ENCODE measurements around the gene PNMA6A. TPM values are rescaled to one million over a fixed set of nuclear protein-coding genes. Genes with fewer than 3 reads are reported as not detected.
"Not testable (repeated sequence)": the region's sequence is repeated elsewhere in the genome, so short reads cannot be mapped to it uniquely, and the experiment has no call there.

The PNMA6A gene
- total RNA-seq, 1 donor from 2014 or later = 1.4 TPM

GRCh38 chrX:153074262-153074899 is 2.1 kb downstream of the PNMA6A start:
- TF ChIP-seq CTCF (IDR thresholded peaks at IDR 0.05; ENCODE audit: borderline replicate concordance) = no peak
- no peaks in the 10 kb centered on the region for H3K4me1 ChIP-seq
- intact Hi-C loops (cut with micrococcal nuclease) = no loop called here
- DNase-seq = no peak
- no peaks in the 10 kb centered on the region for H3K27me3 ChIP-seq (ENCODE audit: low read depth)
- H3K27ac ChIP-seq (replicated peaks) = no peak overlapping the region
- no peaks in the 10 kb centered on the region for H3K36me3 ChIP-seq
- H3K4me3 ChIP-seq = no peak overlapping the region
- H3K9me3 ChIP-seq (replicated peaks) = no peaks in the 10 kb centered on the region

GRCh38 chrX:153074935-153075334 is 2.7 kb downstream of the PNMA6A start:
- TF ChIP-seq CTCF (IDR thresholded peaks at IDR 0.05; ENCODE audit: borderline replicate concordance) = no peak
- H3K4me3 ChIP-seq = no peak overlapping the region
- H3K27me3 ChIP-seq (ENCODE audit: low read depth) = no peaks in the 10 kb centered on the region
- no peaks in the 10 kb centered on the region for H3K9me3 ChIP-seq (replicated peaks)
- no peak overlapping the region for H3K27ac ChIP-seq (replicated peaks)
- H3K36me3 ChIP-seq = no peaks in the 10 kb centered on the region
- DNase-seq = no peak
- intact Hi-C loops (cut with micrococcal nuclease) = no loop called here
- H3K4me1 ChIP-seq = no peaks in the 10 kb centered on the region

DNA sequence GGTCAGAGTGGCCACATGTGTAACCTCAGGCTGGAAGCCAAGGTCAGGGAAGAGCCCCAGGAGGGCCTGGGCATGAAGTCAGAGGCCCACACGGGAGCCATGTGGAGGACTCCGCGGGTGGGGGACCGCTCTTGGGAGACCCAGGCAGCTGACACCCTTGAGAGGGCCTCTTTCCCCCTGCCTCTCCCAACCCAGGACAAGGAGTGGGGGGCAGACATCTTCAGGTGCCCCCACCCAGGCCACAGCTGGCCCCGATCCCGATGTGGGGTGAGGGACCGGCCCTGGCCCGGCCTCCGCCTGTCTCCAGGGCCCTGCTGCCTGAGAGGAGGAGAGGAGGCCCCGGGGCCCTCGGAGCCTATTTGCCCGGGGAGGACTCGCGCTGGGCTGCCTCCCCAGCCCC is 3.1 kb downstream of the PNMA6A start:
- Histone ChIP-seq H3K27me3 (ENCODE audit: low read depth) (no peaks in the 10 kb centered on the region), H3K4me3 (no peak overlapping the region), H3K36me3 (no peaks in the 10 kb centered on the region), H3K27ac (replicated peaks) (no peak overlapping the region), H3K4me1 (no peaks in the 10 kb centered on the region), H3K9me3 (replicated peaks) (no peaks in the 10 kb centered on the region)
- no peak for TF ChIP-seq CTCF (IDR thresholded peaks at IDR 0.05; ENCODE audit: borderline replicate concordance)
- no peak for DNase-seq
- intact Hi-C loops (cut with micrococcal nuclease) = no loop called here

GRCh38 chrX:153077437-153078135 is 5.3 kb downstream of the PNMA6A start:
- H3K27me3 ChIP-seq (ENCODE audit: low read depth); H3K9me3 ChIP-seq (replicated peaks); H3K36me3 ChIP-seq; DNase-seq; H3K4me1 ChIP-seq; H3K27ac ChIP-seq (replicated peaks); H3K4me3 ChIP-seq; intact Hi-C loops (cut with micrococcal nuclease): not testable (repeated sequence)

GRCh38 chrX:153083238-153083923 is 11.1 kb downstream of the PNMA6A start:
- H3K4me3 ChIP-seq; H3K36me3 ChIP-seq; intact Hi-C loops (cut with micrococcal nuclease); H3K27me3 ChIP-seq (ENCODE audit: low read depth); DNase-seq; H3K27ac ChIP-seq (replicated peaks); H3K4me1 ChIP-seq; H3K9me3 ChIP-seq (replicated peaks): not testable (repeated sequence)

DNA sequence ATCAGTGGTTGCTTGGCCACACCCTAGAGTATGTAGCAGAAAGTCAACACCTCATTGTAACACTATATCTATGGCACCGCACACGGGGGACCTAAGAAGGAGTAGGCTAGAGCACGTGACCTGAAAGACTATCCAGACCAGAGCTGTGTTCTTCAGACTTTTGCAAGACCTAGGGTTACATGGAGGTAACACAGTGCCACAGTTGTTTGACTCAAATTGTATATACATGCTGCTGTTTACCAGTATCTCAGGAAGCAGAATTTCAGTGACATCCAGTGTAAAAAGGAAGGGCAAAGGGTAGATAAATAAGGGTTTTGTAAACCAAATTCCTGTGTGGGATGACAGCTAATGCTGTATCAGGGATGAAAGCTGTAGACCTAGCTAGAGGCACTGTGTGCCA is 30.2 kb downstream of the PNMA6A start:
- Histone ChIP-seq H3K4me3 (no peak overlapping the region), H3K27ac (replicated peaks) (no peak overlapping the region), H3K27me3 (ENCODE audit: low read depth) (no peaks in the 10 kb centered on the region), H3K9me3 (replicated peaks) (no peaks in the 10 kb centered on the region), H3K4me1 (no peaks in the 10 kb centered on the region), H3K36me3 (no peaks in the 10 kb centered on the region)
- no peak for DNase-seq
- no peak for TF ChIP-seq CTCF (IDR thresholded peaks at IDR 0.05; ENCODE audit: borderline replicate concordance)
- intact Hi-C loops (cut with micrococcal nuclease) = no loop called here

DNA sequence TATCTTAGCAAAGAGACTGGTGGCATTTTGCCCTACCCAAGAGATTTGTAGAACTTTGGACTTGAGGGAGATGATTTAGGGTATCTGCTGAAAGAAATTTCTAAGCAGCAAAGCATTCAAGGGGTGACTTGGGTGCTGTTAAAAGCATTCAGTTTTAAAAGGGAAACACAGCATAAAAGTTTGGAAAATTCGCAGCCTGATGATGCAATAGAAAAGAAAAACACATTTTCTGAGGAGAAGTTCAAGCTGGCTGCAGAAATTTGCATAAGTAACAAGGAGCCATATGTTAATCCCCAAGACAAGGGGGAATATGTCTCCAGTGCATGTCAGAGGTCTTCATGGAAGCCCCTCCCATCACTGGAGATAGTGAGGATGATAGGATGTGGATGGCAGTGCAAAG is 32.7 kb downstream of the PNMA6A start:
- intact Hi-C loops (cut with micrococcal nuclease); H3K36me3 ChIP-seq; H3K27ac ChIP-seq (replicated peaks); H3K9me3 ChIP-seq (replicated peaks); H3K4me1 ChIP-seq; H3K27me3 ChIP-seq (ENCODE audit: low read depth); DNase-seq; H3K4me3 ChIP-seq: not testable (repeated sequence)

- H3K27me3 ChIP-seq (ENCODE audit: low read depth); H3K4me3 ChIP-seq; H3K9me3 ChIP-seq (replicated peaks); DNase-seq; H3K4me1 ChIP-seq; H3K36me3 ChIP-seq; intact Hi-C loops (cut with micrococcal nuclease); H3K27ac ChIP-seq (replicated peaks): not testable (repeated sequence)
Measured at GRCh38 chrX:153106092-153106801, 34.0 kb downstream of the PNMA6A start.

DNA sequence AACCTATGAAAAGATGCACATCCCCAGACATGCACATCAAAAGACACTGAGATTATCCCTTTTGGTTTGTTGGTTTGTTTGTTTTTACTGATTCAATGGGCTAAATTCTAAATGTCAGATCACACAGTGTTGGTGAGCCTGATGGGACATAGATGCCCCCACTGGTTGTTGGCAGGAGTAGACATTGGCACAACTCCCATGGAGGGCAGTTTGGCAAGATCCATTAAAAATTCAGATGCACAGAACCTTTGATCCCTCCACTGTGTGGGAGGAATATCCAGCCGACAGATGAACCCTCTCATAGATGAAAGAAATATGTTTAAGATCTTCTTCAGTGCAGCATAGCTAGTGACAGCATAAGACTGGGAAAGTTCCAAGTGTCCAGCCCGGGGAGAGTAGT is 38.5 kb downstream of the PNMA6A start:
- H3K36me3 ChIP-seq; intact Hi-C loops (cut with micrococcal nuclease); H3K27ac ChIP-seq (replicated peaks); H3K4me1 ChIP-seq; H3K4me3 ChIP-seq; H3K27me3 ChIP-seq (ENCODE audit: low read depth); DNase-seq; H3K9me3 ChIP-seq (replicated peaks): not testable (repeated sequence)

Measured in left ventricle myocardium inferior (tissue), 1 donor.